Activated CD4-positive, alpha-beta T cell treated with anti-CD3 and anti-CD28 coated beads, Interleukin-2, amount 10 ng/mL, durations not matched to agents 24 days and 14 days (primary cell): Measurements from ENCODE around the gene DKC1. TPM values are rescaled to one million over a fixed set of nuclear protein-coding genes. Genes with fewer than 3 reads are reported as not detected.
A peak's percentile ranks its signal among the peaks of the same experiment; 100 is the strongest.

Experiments
- DNase-seq: peaks from one replicate; pipeline ENCODE4 v3.0.0; 2022
- H3K27ac Mint-ChIP-seq: one replicate; pipeline ENCODE4 v1.8.0; 2022; ENCODE audit warnings: mild to moderate bottlenecking, mixed read lengths
- H3K27me3 Mint-ChIP-seq: one replicate; pipeline ENCODE4 v1.8.0; 2022; ENCODE audit warnings: mixed read lengths
- H3K36me3 Mint-ChIP-seq: one replicate; pipeline ENCODE4 v1.8.0; 2022; ENCODE audit warnings: low read depth, mild to moderate bottlenecking, mixed read lengths
- H3K4me1 Mint-ChIP-seq: one replicate; pipeline ENCODE4 v1.8.0; 2021; ENCODE audit warnings: mixed read lengths
- H3K4me3 Mint-ChIP-seq: one replicate; pipeline ENCODE4 v1.8.0; 2022; ENCODE audit warnings: mild to moderate bottlenecking, moderate library complexity, mixed read lengths
- H3K9me3 Mint-ChIP-seq: one replicate; pipeline ENCODE4 v1.8.0; 2021; ENCODE audit warnings: mixed read lengths
- intact Hi-C: fragments of 100-400 bp; cut with micrococcal nuclease; formaldehyde crosslinking; loops from one replicate; pipeline ENCODE4 v1.15.1; 2023
- total RNA-seq: library from RNA; stranded (reverse); gene quantifications from 2 replicates; pipeline ENCODE4 v1.2.3, GENCODE V29; 2022

The DKC1 gene
- total RNA-seq, 1 donor from 2014 or later, result 183 TPM

- H3K27ac Mint-ChIP-seq, result peak within 1 kb of the TSS; percentile 67
- intact Hi-C loops, result no loop called here
Observed at GRCh38 chrX:154750301-154751202, 12.1 kb upstream of the DKC1 start, which contains the start of gene GAB3. Gene GAB3 (minus strand): TSS chrX:154751077. CDS start chrX:154751025, 52 bp downstream.

GRCh38 chrX:154751203-154751668 lies 11.4 kb upstream of the DKC1 start:
- DNase-seq, result peak; percentile 44
- intact Hi-C loops, result no loop called here
- no peaks in the 10 kb centered on the region for H3K9me3 Mint-ChIP-seq
- H3K27ac Mint-ChIP-seq, result peak overlapping the region; percentile 67
- H3K36me3 Mint-ChIP-seq, result peaks cover 2% of the 10 kb centered on the region
- H3K4me3 Mint-ChIP-seq, result peak overlapping the region; percentile 78
- peaks cover 5% of the 10 kb centered on the region for H3K27me3 Mint-ChIP-seq
- peaks cover 15% of the 10 kb centered on the region for H3K4me1 Mint-ChIP-seq

More at GRCh38 chrX:154750301-154751202, 12.1 kb upstream of the DKC1 start, which contains the start of gene GAB3:
- Mint-ChIP-seq H3K36me3 (peaks cover 3% of the 10 kb centered on the region), H3K4me3 (peak within 1 kb of the TSS; percentile 79), H3K4me1 (peaks cover 15% of the 10 kb centered on the region), H3K27me3 (peaks cover 5% of the 10 kb centered on the region), H3K9me3 (no peaks in the 10 kb centered on the region)
- peak; percentile 84 for DNase-seq

GRCh38 chrX:154751669-154752271 lies 10.9 kb upstream of the DKC1 start:
- H3K27ac Mint-ChIP-seq, result peak overlapping the region; percentile 67

GRCh38 chrX:154758696-154759095 lies 4.0 kb upstream of the DKC1 start:
- Mint-ChIP-seq H3K4me1 (peaks cover 7% of the 10 kb centered on the region), H3K36me3 (peaks cover 3% of the 10 kb centered on the region), H3K4me3 (no peak overlapping the region), H3K27me3 (no peaks in the 10 kb centered on the region), H3K9me3 (no peaks in the 10 kb centered on the region), H3K27ac (no peak overlapping the region)
- intact Hi-C loops, result no loop called here
- DNase-seq, result no peak

More at GRCh38 chrX:154751669-154752271, 10.9 kb upstream of the DKC1 start:
- H3K4me3 Mint-ChIP-seq, result peak overlapping the region; percentile 78
- intact Hi-C loops, result no loop called here
- H3K27me3 Mint-ChIP-seq, result peaks cover 5% of the 10 kb centered on the region
- no peaks in the 10 kb centered on the region for H3K9me3 Mint-ChIP-seq
- DNase-seq, result peak; percentile 48
- no peaks in the 10 kb centered on the region for H3K36me3 Mint-ChIP-seq
- H3K4me1 Mint-ChIP-seq, result peaks cover 15% of the 10 kb centered on the region

- Mint-ChIP-seq H3K36me3 (peaks cover 28% of the 10 kb centered on the region), H3K27me3 (no peaks in the 10 kb centered on the region), H3K27ac (peak overlapping the region; percentile 94), H3K4me1 (peaks cover 18% of the 10 kb centered on the region), H3K9me3 (no peaks in the 10 kb centered on the region), H3K4me3 (peak overlapping the region; percentile 90)
- DNase-seq, result peak; percentile 66
- intact Hi-C loops, result loop anchor here (5.0 kb wide), 1 partner anchor 80 kb away; no protein-coding TSS in a partner anchor
Observed at GRCh38 chrX:154761977-154762536, 607 bp upstream of the DKC1 start.

GRCh38 chrX:154774622-154775021 lies 12.0 kb downstream of the DKC1 start:
- no peak for DNase-seq
- Mint-ChIP-seq H3K27me3 (no peaks in the 10 kb centered on the region), H3K4me3 (no peak overlapping the region), H3K9me3 (no peaks in the 10 kb centered on the region), H3K27ac (no peak overlapping the region), H3K4me1 (peaks cover 25% of the 10 kb centered on the region), H3K36me3 (peaks cover 71% of the 10 kb centered on the region)
- intact Hi-C loops, result no loop called here

- intact Hi-C loops, result no loop called here
- Mint-ChIP-seq H3K27me3 (no peaks in the 10 kb centered on the region), H3K36me3 (peaks cover 66% of the 10 kb centered on the region), H3K9me3 (no peaks in the 10 kb centered on the region), H3K4me3 (peak overlapping the region; percentile 50), H3K27ac (peak overlapping the region; percentile 76), H3K4me1 (peaks cover 24% of the 10 kb centered on the region)
- no peak for DNase-seq
Observed at GRCh38 chrX:154775419-154776349, 13.0 kb downstream of the DKC1 start.

- intact Hi-C loops, result no loop called here
- Mint-ChIP-seq H3K27me3 (no peaks in the 10 kb centered on the region), H3K36me3 (peaks cover 60% of the 10 kb centered on the region), H3K9me3 (no peaks in the 10 kb centered on the region), H3K4me1 (peaks cover 22% of the 10 kb centered on the region), H3K4me3 (no peak overlapping the region), H3K27ac (no peak overlapping the region)
- DNase-seq, result no peak
Observed at GRCh38 chrX:154776753-154777152, 14.1 kb downstream of the DKC1 start.

- Mint-ChIP-seq H3K36me3 (peaks cover 57% of the 10 kb centered on the region), H3K4me1 (peaks cover 32% of the 10 kb centered on the region), H3K27me3 (no peaks in the 10 kb centered on the region), H3K27ac (no peak overlapping the region), H3K4me3 (no peak overlapping the region), H3K9me3 (no peaks in the 10 kb centered on the region)
- intact Hi-C loops, result no loop called here
- no peak for DNase-seq
Observed at GRCh38 chrX:154779261-154779660, 16.6 kb downstream of the DKC1 start.

- no peak for DNase-seq
- H3K4me1 Mint-ChIP-seq, result peaks cover 31% of the 10 kb centered on the region
- H3K27me3 Mint-ChIP-seq, result no peaks in the 10 kb centered on the region
- no peak overlapping the region for H3K27ac Mint-ChIP-seq
- H3K4me3 Mint-ChIP-seq, result no peak overlapping the region
- intact Hi-C loops, result no loop called here
- H3K9me3 Mint-ChIP-seq, result no peaks in the 10 kb centered on the region
- peaks cover 46% of the 10 kb centered on the region for H3K36me3 Mint-ChIP-seq
Observed at GRCh38 chrX:154780968-154781367, 18.3 kb downstream of the DKC1 start.

- peak overlapping the region; percentile 71 for H3K4me3 Mint-ChIP-seq
- DNase-seq, result no peak
- intact Hi-C loops, result no loop called here
- H3K4me1 Mint-ChIP-seq, result peaks cover 28% of the 10 kb centered on the region
- H3K27ac Mint-ChIP-seq, result peak overlapping the region; percentile 59
- H3K27me3 Mint-ChIP-seq, result no peaks in the 10 kb centered on the region
- no peaks in the 10 kb centered on the region for H3K9me3 Mint-ChIP-seq
- peaks cover 32% of the 10 kb centered on the region for H3K36me3 Mint-ChIP-seq
Observed at GRCh38 chrX:154784149-154784995, 21.7 kb downstream of the DKC1 start.

- H3K4me3 Mint-ChIP-seq, result no peak overlapping the region
- H3K27ac Mint-ChIP-seq, result no peak overlapping the region
- DNase-seq, result no peak
- peaks cover 37% of the 10 kb centered on the region for H3K36me3 Mint-ChIP-seq
- intact Hi-C loops, result no loop called here
- H3K27me3 Mint-ChIP-seq, result no peaks in the 10 kb centered on the region
- H3K4me1 Mint-ChIP-seq, result peaks cover 28% of the 10 kb centered on the region
- no peaks in the 10 kb centered on the region for H3K9me3 Mint-ChIP-seq
Observed at GRCh38 chrX:154785716-154786115, 23.1 kb downstream of the DKC1 start.
